SU-DHL-6 (cell line): ENCODE measurements around the gene RANGAP1.

Source experiments
- H2AFZ ChIP-seq: fragments of 200-600 bp; sonication (generic); 2 replicates; pipeline ENCODE4 v1.6.1; 2014; ENCODE audit warnings: low read depth, mild to moderate bottlenecking, moderate library complexity, mixed read lengths, antibody characterized with exemption, low read length; ENCODE audit not compliant: severe bottlenecking
- H3F3A ChIP-seq: fragments of 200-600 bp; shearing (Covaris generic); 2 replicates; pipeline ENCODE4 v1.6.0; 2016; ENCODE audit warnings: antibody characterized with exemption, mild to moderate bottlenecking; ENCODE audit not compliant: insufficient read depth
- H3K27ac ChIP-seq: fragments of 200-600 bp; sonication (generic); 2 replicates; pipeline ENCODE4 v1.5.1; 2016; ENCODE audit warnings: low read depth, mild to moderate bottlenecking, low read length, moderate library complexity, mixed read lengths
- H3K27me3 ChIP-seq: fragments of 200-600 bp; sonication (generic), shearing (Covaris generic); 2 replicates; pipeline ENCODE4 v1.6.0; 2014; ENCODE audit warnings: mild to moderate bottlenecking, low read length
- H3K36me3 ChIP-seq: fragments of 200-600 bp; sonication (generic); 2 replicates; pipeline ENCODE4 v1.6.1; 2014; ENCODE audit warnings: mild to moderate bottlenecking, low read length, mixed read lengths
- H3K4me2 ChIP-seq: fragments of 300-600, 200-600 bp; shearing (Covaris generic), sonication (generic); 2 replicates; pipeline ENCODE4 v1.6.0; 2014; ENCODE audit warnings: low read length, low read depth, mild to moderate bottlenecking; ENCODE audit not compliant: poor library complexity, severe bottlenecking
- H3K4me3 ChIP-seq: fragments of 200-600 bp; sonication (generic); 2 replicates; pipeline ENCODE4 v1.5.1; 2014; ENCODE audit warnings: antibody characterized with exemption, low read length, mild to moderate bottlenecking, mixed read lengths; ENCODE audit not compliant: insufficient read depth, poor library complexity, severe bottlenecking
- H3K79me2 ChIP-seq: fragments of 200-600 bp; sonication (generic); 2 replicates; pipeline ENCODE4 v1.6.1; 2014; ENCODE audit warnings: mild to moderate bottlenecking, low read length, moderate library complexity; ENCODE audit not compliant: insufficient read depth
- H3K9ac ChIP-seq: fragments of 200-600 bp; sonication (generic); 2 replicates; pipeline ENCODE4 v1.7.0; 2014; ENCODE audit warnings: mild to moderate bottlenecking, low read length
- H3K9me2 ChIP-seq: fragments of 200-600 bp; sonication (generic); replicated peaks from 2 replicates; pipeline ENCODE4 v1.6.1; 2014; ENCODE audit warnings: low read length; ENCODE audit not compliant: insufficient read depth
- H3K9me3 ChIP-seq: fragments of 200-600 bp; sonication (generic); 2 replicates; pipeline ENCODE4 v1.6.1; 2014; ENCODE audit warnings: low read length, mixed read lengths; ENCODE audit not compliant: insufficient read depth
- H4K20me1 ChIP-seq: fragments of 200-600 bp; sonication (generic); 2 replicates; pipeline ENCODE4 v1.6.1; 2014; ENCODE audit warnings: low read depth, mild to moderate bottlenecking, antibody characterized with exemption, low read length, moderate library complexity, mixed read lengths
- CTCF ChIP-seq: fragments of 200-600 bp; sonication (generic); IDR thresholded peaks from one replicate; pipeline ENCODE4 v1.5.1; 2017; ENCODE audit warnings: antibody characterized with exemption, mild to moderate bottlenecking, low read length, moderate library complexity; ENCODE audit not compliant: insufficient read depth, poor library complexity, severe bottlenecking
- EZH2phosphoT487 ChIP-seq: fragments of 200-600 bp; sonication (generic), shearing (Covaris generic); conservative IDR thresholded peaks from 2 replicates; pipeline ENCODE4 v1.6.1; 2018; ENCODE audit warnings: mild to moderate bottlenecking, antibody characterized with exemption, low read length, moderate library complexity, mixed read lengths

The RANGAP1 gene

GRCh38 chr22:41254230-41254629 is 31.8 kb downstream of the RANGAP1 start:
- Histone ChIP-seq H4K20me1 (no peaks in the 10 kb centered on the region), H3K79me2 (no peaks in the 10 kb centered on the region), H3F3A (no peaks in the 10 kb centered on the region), H3K9me3 (no peaks in the 10 kb centered on the region), H3K27ac (no peak overlapping the region), H3K4me2 (no peak overlapping the region), H3K9me2 (no peaks in the 10 kb centered on the region), H3K9ac (no peak overlapping the region), H2AFZ (no peak overlapping the region), H3K4me3 (no peak overlapping the region), H3K36me3 (peaks cover 4% of the 10 kb centered on the region; the same call in 1 of the 2 replicates), H3K27me3 (no peaks in the 10 kb centered on the region)
- TF ChIP-seq EZH2phosphoT487 (no peak), CTCF (no peak)

- Histone ChIP-seq H3K9ac (no peak overlapping the region), H3K9me2 (no peaks in the 10 kb centered on the region), H3F3A (no peaks in the 10 kb centered on the region), H3K36me3 (0 out of 2 replicates have a peak, but pooled peaks cover 3% of the 10 kb centered on the region), H3K79me2 (no peaks in the 10 kb centered on the region), H3K27ac (no peak overlapping the region), H3K4me3 (no peak overlapping the region), H2AFZ (no peak overlapping the region), H3K9me3 (no peaks in the 10 kb centered on the region), H3K4me2 (no peak overlapping the region), H3K27me3 (no peaks in the 10 kb centered on the region), H4K20me1 (no peaks in the 10 kb centered on the region)
- TF ChIP-seq EZH2phosphoT487 = no peak
- TF ChIP-seq CTCF = no peak
Observed at GRCh38 chr22:41252365-41252764, 33.6 kb downstream of the RANGAP1 start.

GRCh38 chr22:41250127-41250526 is 35.9 kb downstream of the RANGAP1 start:
- Histone ChIP-seq H3K36me3 (no peaks in the 10 kb centered on the region), H3K9ac (no peak overlapping the region)

More at GRCh38 chr22:41250127-41250526, 35.9 kb downstream of the RANGAP1 start:
- no peak overlapping the region for H3K4me3 ChIP-seq
- no peaks in the 10 kb centered on the region for H4K20me1 ChIP-seq
- H3K9me3 ChIP-seq = no peaks in the 10 kb centered on the region
- H3K27ac ChIP-seq = no peak overlapping the region
- no peaks in the 10 kb centered on the region for H3K27me3 ChIP-seq
- H2AFZ ChIP-seq = no peak overlapping the region
- H3K79me2 ChIP-seq = no peaks in the 10 kb centered on the region
- TF ChIP-seq EZH2phosphoT487 = no peak
- TF ChIP-seq CTCF = no peak
- H3K4me2 ChIP-seq = no peak overlapping the region
- no peaks in the 10 kb centered on the region for H3F3A ChIP-seq
- no peaks in the 10 kb centered on the region for H3K9me2 ChIP-seq
